T-helper 1 cell treated with Interleukin-12 subunit alpha and Interleukin-12 subunit beta and Interleukin-4 antibody, amounts not matched to agents 30 μg/mL and 1 μg/mL, for 36 hours (primary cell): Measurements from ENCODE around the gene DOCK9.

ENCODE experiments used
- H3K27ac Mint-ChIP-seq: one replicate; pipeline ENCODE4 v1.8.0; 2021; ENCODE audit warnings: mild to moderate bottlenecking, mixed read lengths
- H3K27me3 Mint-ChIP-seq: one replicate; pipeline ENCODE4 v1.8.0; 2021; ENCODE audit warnings: low read depth, mixed read lengths
- H3K36me3 Mint-ChIP-seq: one replicate; pipeline ENCODE4 v1.8.0; 2021; ENCODE audit warnings: low read depth, mixed read lengths
- H3K4me1 Mint-ChIP-seq: one replicate; pipeline ENCODE4 v1.8.0; 2021; ENCODE audit warnings: low read depth, mixed read lengths
- H3K4me3 Mint-ChIP-seq: one replicate; pipeline ENCODE4 v1.8.0; 2021; ENCODE audit warnings: mild to moderate bottlenecking, moderate library complexity, mixed read lengths
- H3K9me3 Mint-ChIP-seq: one replicate; pipeline ENCODE4 v1.8.0; 2021; ENCODE audit warnings: mixed read lengths

The DOCK9 gene

GRCh38 chr13:98778749-98779148 is 199.1 kb downstream of the DOCK9 start:
- Mint-ChIP-seq H3K27me3 (no peaks in the 10 kb centered on the region), H3K9me3 (no peaks in the 10 kb centered on the region), H3K27ac (no peak overlapping the region), H3K4me3 (no peak overlapping the region), H3K4me1 (no peaks in the 10 kb centered on the region), H3K36me3 (no peaks in the 10 kb centered on the region)

- no peaks in the 10 kb centered on the region for H3K4me1 Mint-ChIP-seq
- no peaks in the 10 kb centered on the region for H3K27me3 Mint-ChIP-seq
- no peak overlapping the region for H3K27ac Mint-ChIP-seq
- H3K9me3 Mint-ChIP-seq = peaks cover 2% of the 10 kb centered on the region
- H3K4me3 Mint-ChIP-seq = no peak overlapping the region
- peaks cover under 1% of the 10 kb centered on the region for H3K36me3 Mint-ChIP-seq
Measured at GRCh38 chr13:98776644-98777043, 201.2 kb downstream of the DOCK9 start.

- Mint-ChIP-seq H3K27me3 (no peaks in the 10 kb centered on the region), H3K4me1 (no peaks in the 10 kb centered on the region), H3K4me3 (no peak overlapping the region), H3K36me3 (peaks cover 1% of the 10 kb centered on the region), H3K9me3 (peaks cover 8% of the 10 kb centered on the region), H3K27ac (no peak overlapping the region)
Measured at GRCh38 chr13:98775844-98776598, 201.8 kb downstream of the DOCK9 start.

- no peaks in the 10 kb centered on the region for H3K27me3 Mint-ChIP-seq
- H3K4me1 Mint-ChIP-seq = no peaks in the 10 kb centered on the region
- no peak overlapping the region for H3K4me3 Mint-ChIP-seq
Measured at GRCh38 chr13:98775386-98775785, 202.5 kb downstream of the DOCK9 start.

GRCh38 chr13:98774776-98775175 is 203.1 kb downstream of the DOCK9 start:
- no peaks in the 10 kb centered on the region for H3K4me1 Mint-ChIP-seq
- H3K27ac Mint-ChIP-seq = no peak overlapping the region
- H3K27me3 Mint-ChIP-seq = no peaks in the 10 kb centered on the region
- H3K4me3 Mint-ChIP-seq = no peak overlapping the region
- H3K9me3 Mint-ChIP-seq = peaks cover 16% of the 10 kb centered on the region
- peaks cover 3% of the 10 kb centered on the region for H3K36me3 Mint-ChIP-seq

More at GRCh38 chr13:98775386-98775785, 202.5 kb downstream of the DOCK9 start:
- peaks cover 2% of the 10 kb centered on the region for H3K36me3 Mint-ChIP-seq
- peaks cover 12% of the 10 kb centered on the region for H3K9me3 Mint-ChIP-seq
- no peak overlapping the region for H3K27ac Mint-ChIP-seq

- Mint-ChIP-seq H3K27ac (no peak overlapping the region), H3K36me3 (peaks cover 3% of the 10 kb centered on the region), H3K4me1 (no peaks in the 10 kb centered on the region), H3K4me3 (no peak overlapping the region), H3K9me3 (peaks cover 24% of the 10 kb centered on the region), H3K27me3 (no peaks in the 10 kb centered on the region)
Measured at GRCh38 chr13:98773921-98774320, 203.9 kb downstream of the DOCK9 start.

GRCh38 chr13:98772794-98773452 is 204.9 kb downstream of the DOCK9 start:
- H3K4me1 Mint-ChIP-seq = no peaks in the 10 kb centered on the region
- H3K9me3 Mint-ChIP-seq = peaks cover 31% of the 10 kb centered on the region
- no peak overlapping the region for H3K27ac Mint-ChIP-seq
- H3K36me3 Mint-ChIP-seq = peaks cover 3% of the 10 kb centered on the region
- no peak overlapping the region for H3K4me3 Mint-ChIP-seq
- H3K27me3 Mint-ChIP-seq = no peaks in the 10 kb centered on the region

GRCh38 chr13:98771838-98772611 is 205.8 kb downstream of the DOCK9 start:
- no peaks in the 10 kb centered on the region for H3K27me3 Mint-ChIP-seq
- H3K4me1 Mint-ChIP-seq = no peaks in the 10 kb centered on the region
- H3K9me3 Mint-ChIP-seq = peaks cover 32% of the 10 kb centered on the region
- no peak overlapping the region for H3K4me3 Mint-ChIP-seq
- no peak overlapping the region for H3K27ac Mint-ChIP-seq
- H3K36me3 Mint-ChIP-seq = peaks cover 3% of the 10 kb centered on the region

GRCh38 chr13:98769736-98770135 is 208.1 kb downstream of the DOCK9 start:
- Mint-ChIP-seq H3K27ac (no peak overlapping the region), H3K36me3 (peaks cover 3% of the 10 kb centered on the region), H3K4me1 (no peaks in the 10 kb centered on the region), H3K27me3 (no peaks in the 10 kb centered on the region), H3K4me3 (no peak overlapping the region), H3K9me3 (peaks cover 32% of the 10 kb centered on the region)

- Mint-ChIP-seq H3K4me3 (no peak overlapping the region), H3K27ac (no peak overlapping the region), H3K36me3 (peaks cover 3% of the 10 kb centered on the region), H3K9me3 (peaks cover 32% of the 10 kb centered on the region), H3K27me3 (no peaks in the 10 kb centered on the region), H3K4me1 (no peaks in the 10 kb centered on the region)
Measured at GRCh38 chr13:98768522-98768921, 209.3 kb downstream of the DOCK9 start.

- peaks cover 4% of the 10 kb centered on the region for H3K4me1 Mint-ChIP-seq
- H3K27me3 Mint-ChIP-seq = peaks cover 3% of the 10 kb centered on the region
- H3K4me3 Mint-ChIP-seq = no peak overlapping the region
- H3K36me3 Mint-ChIP-seq = peaks cover 3% of the 10 kb centered on the region
- H3K27ac Mint-ChIP-seq = no peak overlapping the region
- peaks cover 31% of the 10 kb centered on the region for H3K9me3 Mint-ChIP-seq
Measured at GRCh38 chr13:98766697-98767096, 211.2 kb downstream of the DOCK9 start.

- H3K4me3 Mint-ChIP-seq = no peak overlapping the region
- peaks cover 24% of the 10 kb centered on the region for H3K9me3 Mint-ChIP-seq
- peaks cover 3% of the 10 kb centered on the region for H3K27me3 Mint-ChIP-seq
- H3K4me1 Mint-ChIP-seq = peaks cover 6% of the 10 kb centered on the region
- H3K27ac Mint-ChIP-seq = no peak overlapping the region
- peaks cover 2% of the 10 kb centered on the region for H3K36me3 Mint-ChIP-seq
Measured at GRCh38 chr13:98765996-98766519, 211.8 kb downstream of the DOCK9 start.

- peak overlapping the region; percentile 26 for H3K4me3 Mint-ChIP-seq
- peaks cover 6% of the 10 kb centered on the region for H3K4me1 Mint-ChIP-seq
- no peak overlapping the region for H3K27ac Mint-ChIP-seq
- H3K36me3 Mint-ChIP-seq = peaks cover 3% of the 10 kb centered on the region
- H3K9me3 Mint-ChIP-seq = peaks cover 10% of the 10 kb centered on the region
- peaks cover 8% of the 10 kb centered on the region for H3K27me3 Mint-ChIP-seq
Measured at GRCh38 chr13:98761986-98762616, 215.8 kb downstream of the DOCK9 start.
